GM12878 (cell line): ENCODE data around the gene OXT. TPM values are rescaled to one million over a fixed set of nuclear protein-coding genes. Genes with fewer than 3 reads are reported as not detected.

Experiments
- ATAC-seq: fragments of 200-7000 bp; cut with Tn5 transposase; 3 replicates; pipeline ENCODE4 v1.9.1; 2020; ENCODE audit warnings: mild to moderate bottlenecking, moderate library complexity
- BruUV-seq: library from RNA; stranded (reverse); fragments of 400-500 nt; replicated peaks from 2 replicates; lab custom pipeline; 2021; lab: Mats Ljungman, UMichigan
- CTCF ChIA-PET: fragments of 300-600 bp; sonication (Branson Sonifier 250); formaldehyde crosslinking; extraction: SDS; loops from one replicate; lab custom pipeline; 2021; ENCODE audit warnings: inconsistent platforms; lab: Yijun Ruan, JAX
- POLR2A ChIA-PET: fragments of 350-600 bp; formaldehyde crosslinking; extraction: SDS; loops from one replicate; lab custom pipeline; 2021; ENCODE audit warnings: inconsistent platforms; lab: Charles Lee
- RAD21 ChIA-PET: fragments of 300-600 bp; sonication (Branson Sonifier 250); formaldehyde crosslinking; loops from one replicate; lab custom pipeline; 2023; ENCODE audit warnings: antibody characterized with exemption; ENCODE audit not compliant: unreplicated experiment; lab: Charles Lee
- SMC1A ChIA-PET: fragments of 300-600 bp; sonication (Branson Sonifier 250); formaldehyde crosslinking; loops from one replicate; lab custom pipeline; 2023; ENCODE audit not compliant: unreplicated experiment, uncharacterized antibody; lab: Charles Lee
- DNase-seq: peaks from one replicate; pipeline ENCODE4 v3.0.0-alpha.2; 2011; ENCODE audit warnings: low read depth, low spot score
- FAIRE-seq: peaks from 3 replicates; lab custom pipeline; 2011; peaks lifted over from hg19 to GRCh38; lab: Jason Lieb, UNC
- H2AFZ ChIP-seq: 2 replicates; pipeline ENCODE4 v1.6.0; 2011; ENCODE audit warnings: low read depth, low read length, control low read depth; ENCODE audit not compliant: control insufficient read depth
- H3K27ac ChIP-seq: 2 replicates; pipeline ENCODE4 v1.5.1; 2011; ENCODE audit warnings: control low read depth; ENCODE audit not compliant: control insufficient read depth, insufficient read depth
- H3K27me3 ChIP-seq, 2 experiments: replicated peaks in 1 of 2; 2 replicates each; pipeline versions ENCODE4 v1.6.0 to v1.6.1; 2011; ENCODE audit warnings: low read length in 1 of 2; ENCODE audit not compliant: control insufficient read depth in 2 of 2, insufficient read depth in 2 of 2
- H3K36me3 ChIP-seq, 2 experiments: 2 replicates each; pipeline ENCODE4 v1.5.1; 2011; ENCODE audit warnings: low read length in 1 of 2; ENCODE audit not compliant: control insufficient read depth in 2 of 2, insufficient read depth in 2 of 2
- H3K4me1 ChIP-seq: 2 replicates; pipeline ENCODE4 v1.6.1; 2011; ENCODE audit warnings: mild to moderate bottlenecking, low read length, moderate library complexity, mixed read lengths; ENCODE audit not compliant: control insufficient read depth, insufficient read depth
- H3K4me2 ChIP-seq: 2 replicates; pipeline ENCODE4 v1.6.0; 2011; ENCODE audit warnings: control low read depth; ENCODE audit not compliant: control insufficient read depth, insufficient read depth
- H3K4me3 ChIP-seq: fragments of 200-600 bp; sonication (generic); 2 replicates; pipeline ENCODE4 v1.5.1; 2016
- H3K79me2 ChIP-seq: 2 replicates; pipeline ENCODE4 v1.6.0; 2011; ENCODE audit warnings: low read length; ENCODE audit not compliant: control insufficient read depth, insufficient read depth
- H3K9ac ChIP-seq: 2 replicates; pipeline ENCODE4 v1.8.0; 2011; ENCODE audit warnings: low read length, control low read depth, mixed read lengths; ENCODE audit not compliant: control insufficient read depth, insufficient read depth
- H3K9me3 ChIP-seq: replicated peaks from 3 replicates; pipeline ENCODE4 v1.5.1; 2011; ENCODE audit warnings: mild to moderate bottlenecking, low read length; ENCODE audit not compliant: control insufficient read depth, insufficient read depth
- H4K20me1 ChIP-seq: 2 replicates; pipeline ENCODE4 v1.6.0; 2011; ENCODE audit not compliant: control insufficient read depth, insufficient read depth
- BACH1 ChIP-seq: fragments of 450-650 bp; IDR thresholded peaks from 2 replicates; pipeline ENCODE4 v1.6.1; 2017; ENCODE audit warnings: mild to moderate bottlenecking, borderline replicate concordance
- BRCA1 ChIP-seq: IDR thresholded peaks from 2 replicates; pipeline ENCODE4 v1.6.1; 2011; ENCODE audit warnings: low read depth, low read length, improper control_type of control experiment
- PAX8 ChIP-seq: fragments of 450-650 bp; IDR thresholded peaks from 2 replicates; pipeline ENCODE4 v1.6.1; 2017; ENCODE audit warnings: mild to moderate bottlenecking, moderate library complexity
- POLR2A ChIP-seq: IDR thresholded peaks from 2 replicates; pipeline ENCODE4 v1.6.1; 2011; ENCODE audit warnings: low read depth, mild to moderate bottlenecking, low read length
- POLR2AphosphoS2 ChIP-seq: IDR thresholded peaks from 2 replicates; pipeline ENCODE4 v1.6.1; 2011; ENCODE audit warnings: low read depth, mild to moderate bottlenecking, low read length, improper control_type of control experiment, moderate library complexity
- SRF ChIP-seq, 2 experiments: IDR thresholded peaks; 2 replicates each; pipeline ENCODE4 v1.6.1; 2011; ENCODE audit warnings: low read depth in 2 of 2, low read length in 2 of 2, mild to moderate bottlenecking in 1 of 2, moderate library complexity in 1 of 2
- SUPT20H ChIP-seq: IDR thresholded peaks from 2 replicates; pipeline ENCODE4 v1.6.1; 2011; ENCODE audit warnings: low read depth, mild to moderate bottlenecking, low read length, moderate library complexity, borderline replicate concordance; ENCODE audit not compliant: control insufficient read depth
- WGBS: methylation state at CpG from one replicate; pipeline ENCODE4 v1.1.6; 2016; ENCODE audit warnings: low lambda C conversion rate; ENCODE audit not compliant: insufficient replicate concordance, insufficient coverage; ENCODE audit errors: missing lambda C conversion rate; 5-methylcytosine and 5-hydroxymethylcytosine counted together
- in situ Hi-C: fragments of 300-500 bp; cut with MboI; formaldehyde crosslinking; loops from 9 replicates; pipeline ENCODE4 v1.14.3; 2018; ENCODE audit warnings: mixed read lengths
- intact Hi-C: fragments of 100-400 bp; cut with micrococcal nuclease; formaldehyde crosslinking; loops from one replicate; pipeline ENCODE4 v1.14.2; 2022; ENCODE audit not compliant: unreplicated experiment
- polyA plus RNA-seq, 11 experiments: library from polyadenylated mRNA; depleted of rRNA in 4 of 11; unstranded in 6 of 11; stranded (reverse) in 5 of 11; fragments of >200 nt; fragmentation: Nextera tagmentation in 4 of 11; fragmentation: Illumina TruSeq in 1 of 11; extraction: Ambion mirVana in 4 of 11; extraction: Trizol in 1 of 11; gene quantifications; 1 replicate in 1 of 11; 2 replicates in 10 of 11; pipeline versions ENCODE4 v1.2.1 to v1.2.3, GENCODE V29; 2011 to 2016; ENCODE audit warnings: inconsistent platforms in 2 of 11, missing spikeins in 2 of 11, low read depth in 1 of 11
- total RNA-seq, 4 experiments: library from RNA; depleted of rRNA in 3 of 4; stranded (reverse); fragments of >200 nt in 3 of 4; fragmentation: Illumina TruSeq in 1 of 4; extraction: Trizol in 1 of 4; gene quantifications; 2 replicates each; pipeline versions ENCODE4 v1.2.1 to v1.2.3, GENCODE V29; 2013 to 2021
- TF ChIP-seq, protein P1 (sequence below): IDR thresholded peaks from 2 replicates; pipeline ENCODE4 v1.6.1; 2012; ENCODE audit warnings: low read length, inconsistent platforms
- TF ChIP-seq, protein P2 (sequence below): fragments of 450-650 bp; IDR thresholded peaks from 2 replicates; pipeline ENCODE4 v1.6.1; 2017; ENCODE audit warnings: mild to moderate bottlenecking, moderate library complexity

Gene OXT
- total and polyA plus RNA-seq, 10 of the 15 experiments (the other 5 are each of a cell fraction or from before 2014, with no cell fraction given) = not detected

DNA sequence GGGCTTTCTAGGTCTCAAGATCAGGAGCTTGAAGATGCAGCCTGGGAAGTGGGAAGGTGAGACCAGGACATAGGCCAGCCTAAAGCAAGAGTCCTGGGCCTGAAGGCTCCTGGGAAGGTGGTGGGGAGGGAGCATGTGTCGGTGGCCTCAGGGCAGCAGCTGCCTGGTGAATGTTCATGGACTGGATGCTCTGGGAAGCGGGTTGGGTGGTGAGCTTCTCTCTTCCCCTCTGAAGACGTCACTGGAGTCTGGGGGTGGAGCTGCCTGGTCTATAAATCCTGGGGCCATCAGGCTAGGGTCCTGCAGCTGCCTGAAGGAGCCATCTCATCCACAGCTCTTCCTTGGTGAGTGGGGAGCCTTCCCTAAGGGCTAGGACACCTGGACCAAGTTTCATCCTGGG, 28.1 kb upstream of the OXT start, which contains the start of gene GNRH2:
Gene GNRH2, plus strand, starts transcription at position 301 of the 400 bp plus-strand sequence. CDS start 793 bp downstream, outside the sequence.
- DNase-seq (no peak), ATAC-seq (no peak), FAIRE-seq (no peak)
- no peaks in the 10 kb centered on the region; the same call in 1 of the 2 replicates for H4K20me1 ChIP-seq
- RAD21 ChIA-PET = no interaction called here
- H2AFZ ChIP-seq = no peak within 1 kb of the TSS
- no peaks in the 10 kb centered on the region; the same call in 1 of the 2 replicates for H3K4me1 ChIP-seq
- BruUV-seq = no TSS peak
- H3K4me3 ChIP-seq = no peak within 1 kb of the TSS
- no peak within 1 kb of the TSS for H3K27ac ChIP-seq
- TF ChIP-seq POLR2AphosphoS2 (0 out of 2 replicates have a peak, but pooled peaks have one; percentile 0), BACH1 (no peak)
- 73% methylated on average over 3 of the region's 3 CpGs for WGBS
- no peaks in the 10 kb centered on the region for H3K27me3 ChIP-seq
- H3K36me3 ChIP-seq = peaks cover 7 to 9% of the 10 kb centered on the region in 2 experiments; a peak in 3 of 4 replicates
- peaks cover 13% of the 10 kb centered on the region for H3K79me2 ChIP-seq
- intact Hi-C loops (loop anchor here (10.0 kb wide), 1 partner anchor 161 kb away; the partner anchor contains the start of genes DDRGK1 and ITPA), in situ Hi-C loops (no loop called here)
- H3K9ac ChIP-seq = no peak within 1 kb of the TSS
- CTCF ChIA-PET = interaction anchor here (0.6 kb wide), 1 partner anchor 86 kb away, joined by 4 read pairs; no protein-coding TSS in a partner anchor
- POLR2A ChIA-PET = interaction anchor here (0.8 kb wide), 1 partner anchor 43 kb away, joined by 4 read pairs; no protein-coding TSS in a partner anchor
- no peaks in the 10 kb centered on the region for H3K9me3 ChIP-seq
- H3K4me2 ChIP-seq = no peak within 1 kb of the TSS
- SMC1A ChIA-PET = no interaction called here

DNA sequence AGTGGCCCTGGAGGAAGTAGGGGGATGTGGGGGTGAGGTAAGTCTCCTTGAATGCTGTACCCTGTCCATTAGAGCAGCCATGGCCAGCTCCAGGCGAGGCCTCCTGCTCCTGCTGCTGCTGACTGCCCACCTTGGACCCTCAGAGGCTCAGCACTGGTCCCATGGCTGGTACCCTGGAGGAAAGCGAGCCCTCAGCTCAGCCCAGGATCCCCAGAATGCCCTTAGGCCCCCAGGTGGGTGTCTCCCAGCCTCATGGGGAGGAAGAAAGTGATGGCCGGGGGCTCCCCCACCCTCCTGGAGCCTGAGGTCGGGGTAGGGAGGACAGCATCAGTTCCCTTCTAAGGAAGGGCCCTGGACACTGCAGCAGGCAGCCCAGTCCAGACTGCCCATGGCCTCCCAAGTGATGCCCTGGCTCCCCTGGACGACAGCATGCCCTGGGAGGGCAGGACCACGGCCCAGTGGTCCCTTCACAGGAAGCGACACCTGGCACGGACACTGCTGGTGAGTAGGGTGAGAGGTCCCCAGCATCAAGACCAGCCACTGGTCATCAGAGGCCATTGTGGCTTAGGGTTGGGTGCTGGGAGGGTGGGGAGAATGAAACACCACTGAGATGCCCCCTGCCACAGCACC, 27.0 kb upstream of the OXT start:
- CTCF ChIA-PET = no interaction called here
- ATAC-seq = no peak
- DNase-seq = no peak
- intact Hi-C loops (loop anchor here (10.0 kb wide), 1 partner anchor 160 kb away; the partner anchor contains the start of genes DDRGK1 and ITPA), in situ Hi-C loops (no loop called here)
- Histone ChIP-seq H2AFZ (no peak overlapping the region), H3K27ac (no peak overlapping the region), H3K36me3 (peaks cover 8 to 9% of the 10 kb centered on the region in 2 experiments; a peak in 3 of 4 replicates), H3K9me3 (no peaks in the 10 kb centered on the region), H3K27me3 (no peaks in the 10 kb centered on the region), H3K4me2 (no peak overlapping the region), H3K9ac (no peak overlapping the region), H4K20me1 (no peaks in the 10 kb centered on the region), H3K4me3 (no peak overlapping the region), H3K4me1 (no peaks in the 10 kb centered on the region; the same call in 1 of the 2 replicates), H3K79me2 (peaks cover 13% of the 10 kb centered on the region)
- no peak for FAIRE-seq
- SMC1A ChIA-PET = interaction anchor here (0.6 kb wide), 1 partner anchor 163 kb away, joined by 3 read pairs; no protein-coding TSS in a partner anchor
- no TSS peak for BruUV-seq
- POLR2A ChIA-PET = no interaction called here
- RAD21 ChIA-PET = no interaction called here
- 87% methylated on average over 8 of the region's 8 CpGs for WGBS
- TF ChIP-seq POLR2A (peak; percentile 14; the same call in 1 of the 2 replicates), SRF (IDR thresholded peaks at IDR 0.05; ENCODE audit: low read depth in 2 of 2, low read length in 2 of 2) (no peak), PAX8 (no peak), BRCA1 (no peak), SUPT20H (no peak)
- TF ChIP-seq, protein P1, sequence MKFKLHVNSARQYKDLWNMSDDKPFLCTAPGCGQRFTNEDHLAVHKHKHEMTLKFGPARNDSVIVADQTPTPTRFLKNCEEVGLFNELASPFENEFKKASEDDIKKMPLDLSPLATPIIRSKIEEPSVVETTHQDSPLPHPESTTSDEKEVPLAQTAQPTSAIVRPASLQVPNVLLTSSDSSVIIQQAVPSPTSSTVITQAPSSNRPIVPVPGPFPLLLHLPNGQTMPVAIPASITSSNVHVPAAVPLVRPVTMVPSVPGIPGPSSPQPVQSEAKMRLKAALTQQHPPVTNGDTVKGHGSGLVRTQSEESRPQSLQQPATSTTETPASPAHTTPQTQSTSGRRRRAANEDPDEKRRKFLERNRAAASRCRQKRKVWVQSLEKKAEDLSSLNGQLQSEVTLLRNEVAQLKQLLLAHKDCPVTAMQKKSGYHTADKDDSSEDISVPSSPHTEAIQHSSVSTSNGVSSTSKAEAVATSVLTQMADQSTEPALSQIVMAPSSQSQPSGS = no peak
- TF ChIP-seq, protein P2, sequence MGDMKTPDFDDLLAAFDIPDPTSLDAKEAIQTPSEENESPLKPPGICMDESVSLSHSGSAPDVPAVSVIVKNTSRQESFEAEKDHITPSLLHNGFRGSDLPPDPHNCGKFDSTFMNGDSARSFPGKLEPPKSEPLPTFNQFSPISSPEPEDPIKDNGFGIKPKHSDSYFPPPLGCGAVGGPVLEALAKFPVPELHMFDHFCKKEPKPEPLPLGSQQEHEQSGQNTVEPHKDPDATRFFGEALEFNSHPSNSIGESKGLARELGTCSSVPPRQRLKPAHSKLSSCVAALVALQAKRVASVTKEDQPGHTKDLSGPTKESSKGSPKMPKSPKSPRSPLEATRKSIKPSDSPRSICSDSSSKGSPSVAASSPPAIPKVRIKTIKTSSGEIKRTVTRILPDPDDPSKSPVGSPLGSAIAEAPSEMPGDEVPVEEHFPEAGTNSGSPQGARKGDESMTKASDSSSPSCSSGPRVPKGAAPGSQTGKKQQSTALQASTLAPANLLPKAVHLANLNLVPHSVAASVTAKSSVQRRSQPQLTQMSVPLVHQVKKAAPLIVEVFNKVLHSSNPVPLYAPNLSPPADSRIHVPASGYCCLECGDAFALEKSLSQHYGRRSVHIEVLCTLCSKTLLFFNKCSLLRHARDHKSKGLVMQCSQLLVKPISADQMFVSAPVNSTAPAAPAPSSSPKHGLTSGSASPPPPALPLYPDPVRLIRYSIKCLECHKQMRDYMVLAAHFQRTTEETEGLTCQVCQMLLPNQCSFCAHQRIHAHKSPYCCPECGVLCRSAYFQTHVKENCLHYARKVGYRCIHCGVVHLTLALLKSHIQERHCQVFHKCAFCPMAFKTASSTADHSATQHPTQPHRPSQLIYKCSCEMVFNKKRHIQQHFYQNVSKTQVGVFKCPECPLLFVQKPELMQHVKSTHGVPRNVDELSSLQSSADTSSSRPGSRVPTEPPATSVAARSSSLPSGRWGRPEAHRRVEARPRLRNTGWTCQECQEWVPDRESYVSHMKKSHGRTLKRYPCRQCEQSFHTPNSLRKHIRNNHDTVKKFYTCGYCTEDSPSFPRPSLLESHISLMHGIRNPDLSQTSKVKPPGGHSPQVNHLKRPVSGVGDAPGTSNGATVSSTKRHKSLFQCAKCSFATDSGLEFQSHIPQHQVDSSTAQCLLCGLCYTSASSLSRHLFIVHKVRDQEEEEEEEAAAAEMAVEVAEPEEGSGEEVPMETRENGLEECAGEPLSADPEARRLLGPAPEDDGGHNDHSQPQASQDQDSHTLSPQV = no peak
